Sigmoid colon (tissue), 7 donors: ENCODE data around the gene IL17REL. TPM values are rescaled to one million over a fixed set of nuclear protein-coding genes. Genes with fewer than 3 reads are reported as not detected.

Source experiments
- DNase-seq: peaks from one replicate; pipeline ENCODE4 v3.0.0-alpha.2; 2019
- H3K27ac ChIP-seq, 4 donors: fragments of 200-600 bp; sonication (generic); one replicate each; pipeline ENCODE4 v1.5.1; 2016 to 2019; ENCODE audit warnings: mild to moderate bottlenecking in 1 of 4
- H3K27me3 ChIP-seq, 3 donors: fragments of 200-600 bp; sonication (generic); one replicate each; pipeline ENCODE4 v1.5.1; 2019; ENCODE audit warnings: mild to moderate bottlenecking in 1 of 3
- H3K36me3 ChIP-seq, 4 donors: fragments of 200-600 bp; sonication (generic); one replicate each; pipeline ENCODE4 v1.5.1; 2016 to 2019
- H3K4me1 ChIP-seq, 4 donors: fragments of 200-600 bp; sonication (generic); one replicate each; pipeline ENCODE4 v1.5.1; 2017 to 2019
- H3K4me3 ChIP-seq, 4 donors: fragments of 200-600 bp; sonication (generic); one replicate each; pipeline ENCODE4 v1.5.1; 2017 to 2019; ENCODE audit warnings: mild to moderate bottlenecking in 2 of 4, moderate library complexity in 1 of 4
- H3K9me3 ChIP-seq, 4 donors: fragments of 200-600 bp in 3 of 4; sonication (generic) in 3 of 4; one replicate each; pipeline versions ENCODE4 v1.5.1 to v1.6.1; 2013 to 2019
- CTCF ChIP-seq, 4 experiments: fragments of 450-650 bp in 3 of 4; fragments of 200-600 bp in 1 of 4; IDR thresholded peaks; one replicate each; pipeline ENCODE4 v1.5.1; 2016 to 2019; ENCODE audit warnings: antibody characterized with exemption in 4 of 4, mild to moderate bottlenecking in 3 of 4, moderate library complexity in 2 of 4
- EP300 ChIP-seq, 4 donors: sonication (generic); formaldehyde crosslinking; IDR thresholded peaks; one replicate each; pipeline ENCODE4 v1.6.1; 2017; ENCODE audit warnings: antibody characterized with exemption in 4 of 4
- POLR2A ChIP-seq, 2 donors: fragments of 450-650 bp; IDR thresholded peaks; one replicate each; pipeline ENCODE4 v1.6.1; 2016; ENCODE audit warnings: antibody characterized with exemption in 2 of 2, mild to moderate bottlenecking in 2 of 2, moderate library complexity in 2 of 2
- POLR2AphosphoS5 ChIP-seq, 4 donors: sonication (generic); formaldehyde crosslinking; IDR thresholded peaks; one replicate each; pipeline ENCODE4 v1.6.1; 2017; ENCODE audit warnings: antibody characterized with exemption in 4 of 4
- WGBS, 2 donors: extraction: QIAGEN DNeasy Blood & Tissue Kit; methylation state at CpG; one replicate each; pipeline ENCODE4 v1.1.7; 2013; 5-methylcytosine and 5-hydroxymethylcytosine counted together
- intact Hi-C: fragments of 100-400 bp; cut with DNase I; formaldehyde crosslinking; loops from one replicate; pipeline ENCODE4 v1.15.1; 2023
- polyA plus RNA-seq, 3 donors: library from polyadenylated mRNA; stranded (reverse); fragments of 200-250 nt; gene quantifications; one replicate each; pipeline ENCODE4 v1.2.3, GENCODE V29; 2013
- total RNA-seq, 4 donors: library from RNA; depleted of rRNA; stranded (reverse); fragments of >200 nt; gene quantifications; one replicate each; pipeline ENCODE4 v1.1.0, GENCODE V29; 2016
- donor health status: healthy with polysubstance abuse.
- donor health status: Bipolar disorder and iron deficiency.
- donor health status: healthy.

IL17REL gene
- total and polyA plus RNA-seq, 7 donors = 1.6 TPM; not detected in 6

DNA sequence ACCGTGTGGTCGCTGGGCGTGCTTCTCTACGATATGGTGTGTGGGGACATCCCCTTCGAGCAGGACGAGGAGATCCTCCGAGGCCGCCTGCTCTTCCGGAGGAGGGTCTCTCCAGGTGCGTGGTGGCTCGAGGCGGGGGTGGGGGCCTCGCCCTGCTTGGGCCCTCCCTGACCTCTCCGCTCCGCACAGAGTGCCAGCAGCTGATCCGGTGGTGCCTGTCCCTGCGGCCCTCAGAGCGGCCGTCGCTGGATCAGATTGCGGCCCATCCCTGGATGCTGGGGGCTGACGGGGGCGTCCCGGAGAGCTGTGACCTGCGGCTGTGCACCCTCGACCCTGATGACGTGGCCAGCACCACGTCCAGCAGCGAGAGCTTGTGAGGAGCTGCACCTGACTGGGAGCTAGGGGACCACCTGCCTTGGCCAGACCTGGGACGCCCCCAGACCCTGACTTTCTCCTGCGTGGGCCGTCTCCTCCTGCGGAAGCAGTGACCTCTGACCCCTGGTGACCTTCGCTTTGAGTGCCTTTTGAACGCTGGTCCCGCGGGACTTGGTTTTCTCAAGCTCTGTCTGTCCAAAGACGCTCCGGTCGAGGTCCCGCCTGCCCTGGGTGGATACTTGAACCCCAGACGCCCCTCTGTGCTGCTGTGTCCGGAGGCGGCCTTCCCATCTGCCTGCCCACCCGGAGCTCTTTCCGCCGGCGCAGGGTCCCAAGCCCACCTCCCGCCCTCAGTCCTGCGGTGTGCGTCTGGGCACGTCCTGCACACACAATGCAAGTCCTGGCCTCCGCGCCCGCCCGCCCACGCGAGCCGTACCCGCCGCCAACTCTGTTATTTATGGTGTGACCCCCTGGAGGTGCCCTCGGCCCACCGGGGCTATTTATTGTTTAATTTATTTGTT, 49.6 kb downstream of the IL17REL start:
- Histone ChIP-seq H3K36me3 (peaks cover 11 to 24% (median 16%) of the 10 kb centered on the region in 4 donors), H3K4me3 (peak overlapping the region; percentile 67 to 96 (median 82)), H3K27me3 (no peaks in the 10 kb centered on the region), H3K4me1 (peaks cover 0 to 74% (median 55%) of the 10 kb centered on the region in 4 donors), H3K9me3 (no peaks in the 10 kb centered on the region), H3K27ac (peak overlapping the region; percentile 89 to 99 (median 96))
- WGBS, 2 donors = 28 to 57% methylated on average over 63 of the region's 63 CpGs
- DNase-seq = peak; percentile 80
- intact Hi-C loops = loop anchor here (5.0 to 10.0 kb wide), 3 partner anchors 111 to 222 kb away; partner anchors contain the start of genes BRD1, TRABD and ZBED4
- TF ChIP-seq POLR2A (IDR thresholded peaks at IDR 0.05) (no peak), EP300 (IDR thresholded peaks at IDR 0.05) (no peak), POLR2AphosphoS5 (IDR thresholded peaks at IDR 0.05) (no peak), CTCF (IDR thresholded peaks at IDR 0.05) (no peak)

DNA sequence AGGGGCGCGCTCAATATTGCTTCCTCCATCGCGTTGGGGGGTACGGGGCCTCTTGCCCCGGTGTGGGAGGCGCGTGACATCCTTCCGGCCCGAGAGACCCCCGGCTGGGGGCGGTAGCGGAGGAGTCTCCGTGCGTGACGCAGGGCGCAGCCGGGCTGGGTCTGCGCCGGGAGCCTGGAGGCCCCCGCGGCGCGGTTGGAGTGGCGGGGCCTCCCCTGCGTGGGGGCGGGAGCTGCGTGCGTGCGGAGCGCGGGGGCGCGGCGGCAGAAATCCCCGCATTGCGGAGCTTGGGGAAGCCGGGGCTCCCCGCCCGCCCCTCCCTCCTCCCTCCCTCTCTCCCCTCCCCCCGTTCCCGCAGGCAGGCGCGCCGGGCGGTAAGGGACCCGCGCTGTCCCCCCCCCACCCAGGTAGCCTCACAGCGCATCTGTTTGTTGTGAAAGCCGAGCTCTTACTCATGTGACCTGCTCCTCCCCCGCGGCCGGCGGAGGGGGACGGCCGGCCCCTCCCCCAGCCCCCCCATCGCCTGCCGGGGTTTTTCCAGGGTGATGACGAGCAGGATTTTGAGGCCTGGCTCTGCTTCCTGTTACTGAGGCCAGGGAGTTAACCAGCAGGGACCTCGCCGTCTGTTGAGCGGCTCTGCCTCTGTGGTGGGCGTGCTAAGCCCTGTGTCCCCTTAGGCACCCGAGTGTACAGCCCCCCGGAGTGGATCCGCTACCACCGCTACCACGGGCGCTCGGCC, 50.4 kb downstream of the IL17REL start:
- Histone ChIP-seq H3K27ac (peak overlapping the region; percentile 89 to 99 (median 96)), H3K9me3 (no peaks in the 10 kb centered on the region), H3K4me1 (peaks cover 0 to 65% (median 50%) of the 10 kb centered on the region in 4 donors), H3K27me3 (no peaks in the 10 kb centered on the region), H3K36me3 (peaks cover 11 to 24% (median 16%) of the 10 kb centered on the region in 4 donors), H3K4me3 (peak overlapping the region; percentile 67 to 96 (median 82))
- TF ChIP-seq CTCF (IDR thresholded peaks at IDR 0.05) (no peak), POLR2AphosphoS5 (IDR thresholded peaks at IDR 0.05) (peak; percentile 56 to 86 (median 62)), POLR2A (IDR thresholded peaks at IDR 0.05) (peak in 1 of 2 donors; percentile 41), EP300 (IDR thresholded peaks at IDR 0.05) (peak in 2 of 4 donors; percentile 29 to 64)
- 1 to 3% methylated on average over 70 of the region's 70 CpGs for WGBS, 2 donors
- intact Hi-C loops = loop anchor here (5.0 to 10.0 kb wide), 3 partner anchors 110 to 223 kb away; partner anchors contain the start of genes BRD1, TRABD and ZBED4
- DNase-seq = peak; percentile 97

DNA sequence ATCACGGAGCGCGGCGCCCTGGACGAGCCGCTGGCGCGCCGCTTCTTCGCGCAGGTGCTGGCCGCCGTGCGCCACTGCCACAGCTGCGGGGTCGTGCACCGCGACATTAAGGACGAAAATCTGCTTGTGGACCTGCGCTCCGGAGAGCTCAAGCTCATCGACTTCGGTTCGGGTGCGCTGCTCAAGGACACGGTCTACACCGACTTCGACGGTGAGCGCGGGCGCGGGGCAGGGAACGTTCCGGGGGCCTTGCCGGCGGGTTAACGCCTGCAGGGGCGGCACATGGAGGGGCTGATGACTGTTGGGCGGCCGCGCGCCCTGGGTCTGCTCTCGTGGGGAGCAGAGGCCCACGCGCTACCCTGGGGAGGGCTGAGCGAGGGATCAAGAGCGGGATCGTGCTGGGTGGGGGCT, 51.0 kb downstream of the IL17REL start:
- peak overlapping the region; percentile 89 to 99 (median 96) for H3K27ac ChIP-seq
- intact Hi-C loops = loop anchor here (1.0 to 10.0 kb wide), 4 partner anchors 43 to 223 kb away; partner anchors contain the start of genes ALG12, BRD1, CRELD2 and TRABD
- H3K9me3 ChIP-seq = no peaks in the 10 kb centered on the region
- H3K4me3 ChIP-seq = peak overlapping the region; percentile 67 to 96 (median 82)
- H3K27me3 ChIP-seq = no peaks in the 10 kb centered on the region
- DNase-seq = no peak
- 1% methylated on average over 49 of the region's 49 CpGs for WGBS, 2 donors
- H3K36me3 ChIP-seq = peaks cover 11 to 24% (median 16%) of the 10 kb centered on the region in 4 donors
- peaks cover 0 to 60% (median 44%) of the 10 kb centered on the region in 4 donors for H3K4me1 ChIP-seq
- TF ChIP-seq EP300 (IDR thresholded peaks at IDR 0.05) (no peak), CTCF (IDR thresholded peaks at IDR 0.05) (no peak), POLR2A (IDR thresholded peaks at IDR 0.05) (no peak), POLR2AphosphoS5 (IDR thresholded peaks at IDR 0.05) (peak in 1 of 4 donors; percentile 19)

DNA sequence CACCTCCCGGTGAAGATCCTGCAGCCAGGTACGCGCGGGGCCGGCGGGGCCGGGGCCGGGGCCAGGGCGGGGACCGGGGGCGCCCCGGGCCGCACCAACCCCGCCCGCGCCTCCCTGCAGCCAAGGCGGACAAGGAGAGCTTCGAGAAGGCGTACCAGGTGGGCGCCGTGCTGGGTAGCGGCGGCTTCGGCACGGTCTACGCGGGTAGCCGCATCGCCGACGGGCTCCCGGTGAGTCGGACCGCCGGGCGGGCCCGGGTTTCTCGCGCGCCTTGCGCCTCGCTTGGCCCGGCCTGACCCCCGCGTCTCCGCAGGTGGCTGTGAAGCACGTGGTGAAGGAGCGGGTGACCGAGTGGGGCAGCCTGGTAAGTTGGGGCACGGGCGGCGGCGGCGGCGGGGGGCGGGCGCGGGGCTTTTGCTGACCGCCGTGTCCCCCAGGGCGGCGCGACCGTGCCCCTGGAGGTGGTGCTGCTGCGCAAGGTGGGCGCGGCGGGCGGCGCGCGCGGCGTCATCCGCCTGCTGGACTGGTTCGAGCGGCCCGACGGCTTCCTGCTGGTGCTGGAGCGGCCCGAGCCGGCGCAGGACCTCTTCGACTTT, 51.5 kb downstream of the IL17REL start:
- H3K36me3 ChIP-seq = peaks cover 11 to 24% (median 16%) of the 10 kb centered on the region in 4 donors
- H3K27ac ChIP-seq = peak overlapping the region; percentile 89 to 99 (median 96)
- intact Hi-C loops = loop anchor here (1.0 to 10.0 kb wide), 4 partner anchors 43 to 224 kb away; partner anchors contain the start of genes ALG12, BRD1, CRELD2 and TRABD
- WGBS, 2 donors = 0 to 1% methylated on average over 84 of the region's 84 CpGs
- peak overlapping the region; percentile 67 to 96 (median 82) for H3K4me3 ChIP-seq
- no peaks in the 10 kb centered on the region for H3K9me3 ChIP-seq
- DNase-seq = peak; percentile 76
- H3K4me1 ChIP-seq = peaks cover 0 to 55% (median 39%) of the 10 kb centered on the region in 4 donors
- no peaks in the 10 kb centered on the region for H3K27me3 ChIP-seq
- TF ChIP-seq POLR2AphosphoS5 (IDR thresholded peaks at IDR 0.05) (no peak), POLR2A (IDR thresholded peaks at IDR 0.05) (no peak), EP300 (IDR thresholded peaks at IDR 0.05) (no peak), CTCF (IDR thresholded peaks at IDR 0.05) (no peak)
